ENCODE measurements around the gene DNAH14. TPM values are rescaled to one million over a fixed set of nuclear protein-coding genes. Genes with fewer than 3 reads are reported as not detected.

DNAH14 gene
- total RNA-seq, 2 experiments from 2014 or later = 0.27 to 0.34 TPM

GRCh38 chr1:225410036-225410435 is 480.6 kb downstream of the DNAH14 start:
- Histone ChIP-seq H3K4me3 (ENCODE audit: low read length) (no peak overlapping the region), H3K27me3 (ENCODE audit: control insufficient read depth in 1 of 2, insufficient read depth in 2 of 2, low read length in 2 of 2) (no peaks in the 10 kb centered on the region), H3K27ac (ENCODE audit: low read depth in 1 of 2, low read length in 2 of 2) (no peak overlapping the region), H3K4me1 (ENCODE audit: insufficient read depth, low read length) (no peaks in the 10 kb centered on the region), H3K9me3 (ENCODE audit: control insufficient read depth in 1 of 2, insufficient read depth in 1 of 2, low read length in 2 of 2) (no peaks in the 10 kb centered on the region), H3K36me3 (ENCODE audit: insufficient read depth, low read length) (peaks cover 92% of the 10 kb centered on the region)
- no peak overlapping the region for H3K27ac Mint-ChIP-seq
- ATAC-seq (ENCODE audit: poor library complexity) (no peak), DNase-seq (no peak)
- CTCF ChIA-PET = no interaction called here
- intact Hi-C loops (cut with DNase I, micrococcal nuclease) = no loop called here
- peaks cover 7% of the 10 kb centered on the region for H3K4me1 Mint-ChIP-seq (ENCODE audit: low read depth)
- POLR2A ChIA-PET = interaction anchor here (1.6 kb wide), 1 partner anchor 57 kb away, joined by 4 read pairs; no protein-coding TSS in a partner anchor
- TF ChIP-seq CTCF (IDR thresholded peaks at IDR 0.05) = no peak
- no peaks in the 10 kb centered on the region for H3K27me3 Mint-ChIP-seq
- H3K9me3 Mint-ChIP-seq = no peaks in the 10 kb centered on the region
- no peak overlapping the region for H3K4me3 Mint-ChIP-seq
- peaks cover 96% of the 10 kb centered on the region for H3K36me3 Mint-ChIP-seq (ENCODE audit: low read depth)

GRCh38 chr1:225412321-225412720 is 482.8 kb downstream of the DNAH14 start:
- H3K4me1 Mint-ChIP-seq (ENCODE audit: low read depth) = peaks cover 12% of the 10 kb centered on the region
- TF ChIP-seq CTCF (IDR thresholded peaks at IDR 0.05) = no peak
- CTCF ChIA-PET = no interaction called here
- H3K4me3 Mint-ChIP-seq = no peak overlapping the region
- H3K4me3 ChIP-seq (ENCODE audit: low read length) = no peak overlapping the region
- H3K9me3 Mint-ChIP-seq = no peaks in the 10 kb centered on the region
- no peak for ATAC-seq (ENCODE audit: poor library complexity)
- H3K27ac Mint-ChIP-seq = no peak overlapping the region
- DNase-seq = no peak
- H3K9me3 ChIP-seq (ENCODE audit: control insufficient read depth in 1 of 2, insufficient read depth in 1 of 2, low read length in 2 of 2) = no peaks in the 10 kb centered on the region
- peaks cover 94% of the 10 kb centered on the region for H3K36me3 ChIP-seq (ENCODE audit: insufficient read depth, low read length)
- POLR2A ChIA-PET = no interaction called here
- H3K36me3 Mint-ChIP-seq (ENCODE audit: low read depth) = peaks cover 98% of the 10 kb centered on the region
- no peak overlapping the region for H3K27ac ChIP-seq (ENCODE audit: low read depth in 1 of 2, low read length in 2 of 2)
- H3K27me3 ChIP-seq (ENCODE audit: control insufficient read depth in 1 of 2, insufficient read depth in 2 of 2, low read length in 2 of 2) = no peaks in the 10 kb centered on the region
- H3K4me1 ChIP-seq (ENCODE audit: insufficient read depth, low read length) = no peaks in the 10 kb centered on the region
- intact Hi-C loops (cut with DNase I, micrococcal nuclease) = no loop called here
- no peaks in the 10 kb centered on the region for H3K27me3 Mint-ChIP-seq

- DNase-seq = no peak
- Histone ChIP-seq H3K27me3 (ENCODE audit: control insufficient read depth in 1 of 2, insufficient read depth in 2 of 2, low read length in 2 of 2) (no peaks in the 10 kb centered on the region), H3K4me1 (ENCODE audit: insufficient read depth, low read length) (no peaks in the 10 kb centered on the region), H3K27ac (ENCODE audit: low read depth in 1 of 2, low read length in 2 of 2) (no peak overlapping the region), H3K4me3 (ENCODE audit: low read length) (no peak overlapping the region), H3K36me3 (ENCODE audit: insufficient read depth, low read length) (peaks cover 96% of the 10 kb centered on the region), H3K9me3 (ENCODE audit: control insufficient read depth in 1 of 2, insufficient read depth in 1 of 2, low read length in 2 of 2) (no peaks in the 10 kb centered on the region)
- no peak for ATAC-seq (ENCODE audit: poor library complexity)
- peaks cover 98% of the 10 kb centered on the region for H3K36me3 Mint-ChIP-seq (ENCODE audit: low read depth)
- no peaks in the 10 kb centered on the region for H3K9me3 Mint-ChIP-seq
- no peak overlapping the region for H3K4me3 Mint-ChIP-seq
- CTCF ChIA-PET = no interaction called here
- no peak overlapping the region for H3K27ac Mint-ChIP-seq
- peaks cover 12% of the 10 kb centered on the region for H3K4me1 Mint-ChIP-seq (ENCODE audit: low read depth)
- POLR2A ChIA-PET = interaction anchor here (0.6 to 1.6 kb wide), 2 partner anchors 465 to 586 kb away, joined by 3 to 6 read pairs; partner anchors contain the start of gene SDE2
- intact Hi-C loops (cut with DNase I, micrococcal nuclease) = no loop called here
- no peaks in the 10 kb centered on the region for H3K27me3 Mint-ChIP-seq
- no peak for TF ChIP-seq CTCF (IDR thresholded peaks at IDR 0.05)
These were observed 483.4 kb downstream of the DNAH14 start for GRCh38 chr1:225412803-225413351.

Measured in CD4-positive, alpha-beta T cell (primary cell).